B cell (primary cell): ENCODE results near the gene EPHA7. TPM values are rescaled to one million over a fixed set of nuclear protein-coding genes. Genes with fewer than 3 reads are reported as not detected.

ENCODE experiments used
- ATAC-seq: fragments of 200-7000 bp; cut with Tn5 transposase; one replicate; pipeline ENCODE4 v1.10.0; 2021; ENCODE audit warnings: low read depth, mild to moderate bottlenecking, moderate number of reproducible peaks, moderate library complexity
- CTCF ChIA-PET: fragments of 350-600 bp; sonication (Branson Sonifier 250); formaldehyde crosslinking; loops from one replicate; lab custom pipeline; 2021; ENCODE audit warnings: antibody characterized with exemption, inconsistent platforms; lab: Charles Lee
- POLR2A ChIA-PET: fragments of 350-600 bp; sonication (Branson Sonifier 250); formaldehyde crosslinking; loops from one replicate; lab custom pipeline; 2021; ENCODE audit warnings: antibody characterized with exemption; lab: Charles Lee
- DNase-seq: peaks from one replicate; pipeline ENCODE4 v3.0.0; 2013
- H2AFZ ChIP-seq: 2 replicates; pipeline ENCODE4 v1.6.1; 2012; ENCODE audit warnings: mild to moderate bottlenecking, low read depth, low read length; ENCODE audit not compliant: insufficient read depth, poor library complexity, severe bottlenecking
- H3K27ac ChIP-seq, 2 donors: 1 replicate in 1 of 2; 2 replicates in 1 of 2; pipeline ENCODE4 v1.5.1; 2012 to 2013; ENCODE audit warnings: low read length in 2 of 2, mild to moderate bottlenecking in 2 of 2, moderate library complexity in 1 of 2
- H3K27me3 ChIP-seq, 4 experiments: fragments of 200-600 bp in 1 of 4; sonication (generic) in 1 of 4; replicated peaks in 1 of 4; 1 replicate in 2 of 4; 2 replicates in 2 of 4; pipeline versions ENCODE4 v1.6.1 to v1.7.0; 2013 to 2016; ENCODE audit warnings: low read length in 3 of 4, mild to moderate bottlenecking in 2 of 4, mixed read lengths in 1 of 4, moderate library complexity in 1 of 4; ENCODE audit not compliant: insufficient read depth in 4 of 4, control insufficient read depth in 3 of 4; ENCODE audit errors: control extremely low read depth in 1 of 4
- H3K36me3 ChIP-seq, 2 experiments: replicated peaks in 1 of 2; 1 replicate in 1 of 2; 2 replicates in 1 of 2; pipeline versions ENCODE4 v1.6.1 to v1.7.1; 2013; ENCODE audit warnings: low read length in 1 of 2; ENCODE audit not compliant: insufficient read depth in 2 of 2, control insufficient read depth in 1 of 2; ENCODE audit errors: control extremely low read depth in 1 of 2, extremely low read depth in 1 of 2
- H3K4me1 ChIP-seq, 2 donors: fragments of 200-600 bp in 1 of 2; sonication (generic) in 1 of 2; 1 replicate in 1 of 2; 2 replicates in 1 of 2; pipeline versions ENCODE4 v1.5.1 to v1.6.1; 2013 to 2017; ENCODE audit warnings: low read length in 2 of 2; ENCODE audit not compliant: control insufficient read depth in 2 of 2, insufficient read depth in 2 of 2
- H3K4me2 ChIP-seq: replicated peaks from 2 replicates; pipeline ENCODE3; 2012; ENCODE audit warnings: mild to moderate bottlenecking, low read depth, low read length; ENCODE audit not compliant: poor library complexity, severe bottlenecking
- H3K4me3 ChIP-seq, 5 experiments: fragments of 200-600 bp in 1 of 5; sonication (generic) in 1 of 5; 1 replicate in 3 of 5; 2 replicates in 2 of 5; pipeline versions ENCODE4 v1.5.1 to v1.7.0; 2011 to 2016; ENCODE audit warnings: low read length in 4 of 5, mild to moderate bottlenecking in 4 of 5, low read depth in 2 of 5, control low read depth in 1 of 5, moderate library complexity in 1 of 5; ENCODE audit not compliant: insufficient read depth in 1 of 5; ENCODE audit errors: control extremely low read depth in 1 of 5, extremely low read depth in 1 of 5
- H3K79me2 ChIP-seq: fragments of 200-600 bp; sonication (generic); one replicate; pipeline ENCODE4 v1.6.0; 2016; ENCODE audit warnings: low read length; ENCODE audit not compliant: control insufficient read depth, insufficient read depth
- H3K9ac ChIP-seq: fragments of 200-600 bp; sonication (generic); 2 replicates; pipeline ENCODE4 v1.6.1; 2017; ENCODE audit warnings: mild to moderate bottlenecking, low read length, moderate library complexity
- H3K9me3 ChIP-seq, 3 donors: one replicate each; pipeline versions ENCODE4 v1.6.1 to v1.7.1; 2013; ENCODE audit warnings: low read length in 2 of 3; ENCODE audit not compliant: control insufficient read depth in 2 of 3, insufficient read depth in 1 of 3; ENCODE audit errors: control extremely low read depth in 1 of 3
- H4K20me1 ChIP-seq: 2 replicates; pipeline ENCODE4 v1.6.0; 2012; ENCODE audit warnings: mild to moderate bottlenecking, low read length; ENCODE audit not compliant: insufficient read depth, control insufficient read depth, poor library complexity, severe bottlenecking
- H3K27ac Mint-ChIP-seq: one replicate; pipeline ENCODE4 v1.8.0; 2021; ENCODE audit warnings: mixed read lengths
- H3K27me3 Mint-ChIP-seq: one replicate; pipeline ENCODE4 v1.8.0; 2021; ENCODE audit warnings: mixed read lengths
- H3K4me1 Mint-ChIP-seq: one replicate; pipeline ENCODE4 v1.8.0; 2021; ENCODE audit warnings: mixed read lengths
- H3K4me3 Mint-ChIP-seq: one replicate; pipeline ENCODE4 v1.8.0; 2021; ENCODE audit warnings: mixed read lengths
- H3K9me3 Mint-ChIP-seq: one replicate; pipeline ENCODE4 v1.8.0; 2022; ENCODE audit warnings: mixed read lengths; ENCODE audit not compliant: insufficient read depth
- CTCF ChIP-seq: fragments of 200-600 bp; IDR thresholded peaks from one replicate; pipeline ENCODE4 v1.8.0; 2022; ENCODE audit warnings: antibody characterized with exemption, mild to moderate bottlenecking
- EZH2 ChIP-seq: IDR thresholded peaks from 2 replicates; pipeline ENCODE4 v1.6.1; 2012; ENCODE audit warnings: borderline replicate concordance, low read depth, mild to moderate bottlenecking, moderate library complexity, low read length; ENCODE audit not compliant: insufficient read depth, poor library complexity, severe bottlenecking
- WGBS: methylation state at CpG from one replicate; pipeline ENCODE4 v1.1.5; 2013; ENCODE audit warnings: missing lambda C conversion rate; ENCODE audit not compliant: insufficient coverage; 5-methylcytosine and 5-hydroxymethylcytosine counted together
- intact Hi-C: fragments of 100-400 bp; cut with micrococcal nuclease; formaldehyde crosslinking; loops from one replicate; pipeline ENCODE4 v1.10.0; 2022
- polyA plus RNA-seq: library from polyadenylated mRNA; depleted of rRNA; stranded (reverse); fragments of >200 nt; gene quantifications from 2 replicates; pipeline ENCODE4 v1.2.3, GENCODE V29; 2012
- total RNA-seq, 2 donors: library from RNA; stranded (reverse); fragments of 120-200 nt in 1 of 2; gene quantifications; 1 replicate in 1 of 2; 2 replicates in 1 of 2; pipeline versions ENCODE4 v1.2.3 to v1.2.4, GENCODE V29; 2013 to 2022

EPHA7 gene
- total and polyA plus RNA-seq, 2 donors (not counting 1 experiment from before 2014, with no cell fraction given), result not detected

GRCh38 chr6:93252930-93253329 is 166.4 kb downstream of the EPHA7 start:
- no peaks in the 10 kb centered on the region for H3K4me1 Mint-ChIP-seq
- Histone ChIP-seq H3K79me2 (no peaks in the 10 kb centered on the region), H3K9ac (no peak overlapping the region), H4K20me1 (no peaks in the 10 kb centered on the region), H3K27me3 (no peaks in the 10 kb centered on the region), H3K27ac (no peak overlapping the region), H3K4me2 (no peak overlapping the region), H2AFZ (no peak overlapping the region), H3K4me1 (no peaks in the 10 kb centered on the region), H3K9me3 (no peaks in the 10 kb centered on the region), H3K4me3 (no peak overlapping the region), H3K36me3 (no peaks in the 10 kb centered on the region)
- ATAC-seq (no peak), DNase-seq (no peak)
- H3K27ac Mint-ChIP-seq, result no peak overlapping the region
- no peaks in the 10 kb centered on the region for H3K27me3 Mint-ChIP-seq
- CTCF ChIA-PET, result no interaction called here
- H3K4me3 Mint-ChIP-seq, result no peak overlapping the region
- intact Hi-C loops, result no loop called here
- POLR2A ChIA-PET, result no interaction called here
- no peaks in the 10 kb centered on the region for H3K9me3 Mint-ChIP-seq
- TF ChIP-seq EZH2 (no peak), CTCF (no peak)

GRCh38 chr6:93248631-93249030 is 170.7 kb downstream of the EPHA7 start:
- no peak overlapping the region for H3K9ac ChIP-seq
- no peaks in the 10 kb centered on the region for H3K4me1 ChIP-seq
- H3K79me2 ChIP-seq, result no peaks in the 10 kb centered on the region
- Mint-ChIP-seq H3K27me3 (no peaks in the 10 kb centered on the region), H3K4me1 (no peaks in the 10 kb centered on the region), H3K4me3 (no peak overlapping the region), H3K27ac (no peak overlapping the region), H3K9me3 (no peaks in the 10 kb centered on the region)
- no peaks in the 10 kb centered on the region for H3K9me3 ChIP-seq
- no peak for ATAC-seq
- H4K20me1 ChIP-seq, result no peaks in the 10 kb centered on the region
- no peak overlapping the region for H3K4me3 ChIP-seq
- no peak overlapping the region for H2AFZ ChIP-seq
- ChIA-PET POLR2A (no interaction called here), CTCF (no interaction called here)
- intact Hi-C loops, result no loop called here
- DNase-seq, result no peak
- H3K36me3 ChIP-seq, result no peaks in the 10 kb centered on the region
- H3K27me3 ChIP-seq, result no peaks in the 10 kb centered on the region
- no peak overlapping the region for H3K27ac ChIP-seq
- 51% methylated on average over 2 of the region's 2 CpGs for WGBS
- no peak for TF ChIP-seq EZH2
- TF ChIP-seq CTCF, result no peak
- H3K4me2 ChIP-seq, result no peak overlapping the region
